ENCODE data around the gene LMTK2. TPM values are rescaled to one million over a fixed set of nuclear protein-coding genes. Genes with fewer than 3 reads are reported as not detected.

Gene LMTK2
- total and polyA plus RNA-seq, 3 donors from 2014 or later: 16.1 to 36.1 (median 35.5) TPM

DNA sequence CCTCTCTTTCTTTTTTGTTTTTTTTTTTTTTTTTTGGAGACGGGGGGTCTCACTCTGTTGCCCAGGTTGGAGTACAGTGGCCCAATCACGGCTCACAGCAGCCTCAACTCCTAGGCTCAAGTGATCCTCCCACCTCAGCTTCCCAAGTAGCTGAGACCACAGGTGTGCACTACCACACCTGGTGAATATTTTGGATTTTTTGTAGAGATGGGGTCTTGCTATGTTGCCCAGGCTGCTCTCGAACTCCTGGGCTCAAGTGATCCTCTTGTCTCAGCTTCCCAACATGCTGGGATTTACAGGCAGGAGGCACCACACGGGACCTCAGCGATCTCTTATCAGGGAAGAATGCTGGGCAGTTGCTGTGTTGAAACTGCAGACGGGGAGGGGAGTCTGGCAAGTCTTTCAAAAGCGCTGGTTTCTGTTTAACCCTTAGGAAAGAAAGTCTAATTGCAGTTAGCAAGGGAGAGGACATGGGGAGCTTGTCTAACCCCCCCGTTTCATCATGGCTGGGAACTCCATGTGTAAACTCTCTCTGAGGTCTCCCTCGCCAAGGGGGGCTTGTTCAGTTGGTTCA lies 39.6 kb upstream of the LMTK2 start:
- DNase-seq: no peak
- H3K4me3 ChIP-seq: no peak overlapping the region
- WGBS, 2 donors: 64 to 68% methylated on average over 7 to 9 of the region's 9 CpGs
- H3K27ac ChIP-seq: no peak overlapping the region
- TF ChIP-seq, protein P1, sequence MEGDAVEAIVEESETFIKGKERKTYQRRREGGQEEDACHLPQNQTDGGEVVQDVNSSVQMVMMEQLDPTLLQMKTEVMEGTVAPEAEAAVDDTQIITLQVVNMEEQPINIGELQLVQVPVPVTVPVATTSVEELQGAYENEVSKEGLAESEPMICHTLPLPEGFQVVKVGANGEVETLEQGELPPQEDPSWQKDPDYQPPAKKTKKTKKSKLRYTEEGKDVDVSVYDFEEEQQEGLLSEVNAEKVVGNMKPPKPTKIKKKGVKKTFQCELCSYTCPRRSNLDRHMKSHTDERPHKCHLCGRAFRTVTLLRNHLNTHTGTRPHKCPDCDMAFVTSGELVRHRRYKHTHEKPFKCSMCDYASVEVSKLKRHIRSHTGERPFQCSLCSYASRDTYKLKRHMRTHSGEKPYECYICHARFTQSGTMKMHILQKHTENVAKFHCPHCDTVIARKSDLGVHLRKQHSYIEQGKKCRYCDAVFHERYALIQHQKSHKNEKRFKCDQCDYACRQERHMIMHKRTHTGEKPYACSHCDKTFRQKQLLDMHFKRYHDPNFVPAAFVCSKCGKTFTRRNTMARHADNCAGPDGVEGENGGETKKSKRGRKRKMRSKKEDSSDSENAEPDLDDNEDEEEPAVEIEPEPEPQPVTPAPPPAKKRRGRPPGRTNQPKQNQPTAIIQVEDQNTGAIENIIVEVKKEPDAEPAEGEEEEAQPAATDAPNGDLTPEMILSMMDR (IDR thresholded peaks at IDR 0.05): no peak
- TF ChIP-seq POLR2A (IDR thresholded peaks at IDR 0.05): no peak
- no peaks in the 10 kb centered on the region for H3K36me3 ChIP-seq (ENCODE audit: low read depth, missing control alignments)
- intact Hi-C loops (cut with DNase I; ENCODE audit: low total_unique reads): no loop called here
- H3K4me1 ChIP-seq: no peaks in the 10 kb centered on the region
- H3K27me3 ChIP-seq: no peaks in the 10 kb centered on the region
- no peaks in the 10 kb centered on the region for H3K9me3 ChIP-seq

DNA sequence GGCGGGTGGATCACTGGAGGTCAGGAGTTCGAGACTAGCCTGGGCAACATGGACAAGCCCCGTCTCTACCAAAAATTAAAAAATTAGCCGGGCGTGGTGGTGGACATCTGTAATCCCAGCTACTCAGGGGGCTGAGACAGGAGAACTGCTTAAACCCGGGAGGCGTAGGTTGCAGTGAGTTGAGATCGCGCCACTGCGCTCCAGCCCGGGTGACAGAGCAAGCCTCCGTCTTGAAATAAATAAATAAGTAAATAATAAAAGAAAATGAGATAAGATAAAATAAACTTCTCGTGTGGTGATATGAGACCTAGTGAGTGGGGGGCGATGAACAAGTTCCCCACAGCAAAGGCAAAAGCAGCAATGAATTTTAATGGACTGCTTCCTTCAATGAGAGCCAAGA lies 33.6 kb upstream of the LMTK2 start:
- Histone ChIP-seq H3K36me3 (ENCODE audit: low read depth, missing control alignments) (no peaks in the 10 kb centered on the region), H3K4me1 (no peaks in the 10 kb centered on the region), H3K27ac (no peak overlapping the region), H3K9me3 (no peaks in the 10 kb centered on the region), H3K27me3 (no peaks in the 10 kb centered on the region), H3K4me3 (no peak overlapping the region)
- 90 to 91% methylated on average over 14 of the region's 14 CpGs for WGBS, 2 donors
- intact Hi-C loops (cut with DNase I; ENCODE audit: low total_unique reads): no loop called here
- DNase-seq: no peak
- TF ChIP-seq, protein P1 (IDR thresholded peaks at IDR 0.05): no peak
- TF ChIP-seq POLR2A (IDR thresholded peaks at IDR 0.05): no peak

DNA sequence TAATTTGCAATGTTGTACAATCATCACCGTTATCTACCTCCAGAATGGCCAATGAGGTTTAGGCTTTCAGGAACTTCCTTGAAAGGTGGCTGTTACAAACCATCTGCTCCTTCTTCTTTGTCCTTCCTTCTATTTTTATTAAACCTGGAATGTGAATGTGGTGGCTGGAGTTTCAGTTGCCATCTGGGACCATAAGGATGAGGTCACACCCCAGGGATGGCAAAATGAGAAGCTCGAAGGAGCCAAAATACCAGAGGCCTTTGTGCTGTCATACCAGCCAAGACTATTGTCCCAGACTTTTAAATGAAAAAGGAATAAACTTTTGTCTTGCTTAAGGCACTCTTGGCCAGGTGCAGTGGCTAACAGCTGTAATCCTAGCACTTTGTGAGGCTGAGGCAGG lies 30.9 kb upstream of the LMTK2 start:
- 84 to 90% methylated on average over 2 of the region's 2 CpGs for WGBS, 2 donors
- DNase-seq: no peak
- H3K4me3 ChIP-seq: no peak overlapping the region

DNA sequence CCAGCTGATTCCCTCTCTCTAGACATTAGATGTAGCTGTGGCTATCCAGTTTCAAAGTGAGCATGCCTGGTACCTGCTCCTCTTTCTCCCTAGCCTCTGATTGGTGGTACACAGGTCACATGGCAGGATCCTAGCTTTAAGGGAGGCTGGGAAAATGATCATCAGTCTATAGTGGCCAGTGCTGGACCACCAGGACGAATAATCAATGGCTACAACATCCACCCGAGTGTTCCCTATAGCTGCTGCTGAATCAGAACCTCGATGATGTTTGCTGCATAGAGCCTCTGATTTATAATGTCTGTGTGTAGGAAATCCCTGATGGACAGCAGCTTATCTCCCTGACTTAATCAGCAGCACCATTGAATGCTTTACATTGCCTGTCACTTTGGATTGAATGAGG lies 28.9 kb upstream of the LMTK2 start:
- Histone ChIP-seq H3K9me3 (no peaks in the 10 kb centered on the region), H3K27me3 (no peaks in the 10 kb centered on the region), H3K27ac (no peak overlapping the region), H3K4me1 (no peaks in the 10 kb centered on the region), H3K4me3 (no peak overlapping the region), H3K36me3 (ENCODE audit: low read depth, missing control alignments) (no peaks in the 10 kb centered on the region)
- intact Hi-C loops (cut with DNase I; ENCODE audit: low total_unique reads): no loop called here
- 90 to 100% methylated on average over 3 of the region's 3 CpGs for WGBS, 2 donors
- DNase-seq: no peak
- TF ChIP-seq, protein P1 (IDR thresholded peaks at IDR 0.05): no peak
- TF ChIP-seq POLR2A (IDR thresholded peaks at IDR 0.05): no peak

More for the DNA sequence above, 30.9 kb upstream of the LMTK2 start:
- H3K36me3 ChIP-seq (ENCODE audit: low read depth, missing control alignments): no peaks in the 10 kb centered on the region
- no peaks in the 10 kb centered on the region for H3K27me3 ChIP-seq
- H3K4me1 ChIP-seq: no peaks in the 10 kb centered on the region
- no peaks in the 10 kb centered on the region for H3K9me3 ChIP-seq
- TF ChIP-seq POLR2A (IDR thresholded peaks at IDR 0.05): no peak
- TF ChIP-seq, protein P1 (IDR thresholded peaks at IDR 0.05): no peak
- intact Hi-C loops (cut with DNase I; ENCODE audit: low total_unique reads): no loop called here
- H3K27ac ChIP-seq: no peak overlapping the region

DNA sequence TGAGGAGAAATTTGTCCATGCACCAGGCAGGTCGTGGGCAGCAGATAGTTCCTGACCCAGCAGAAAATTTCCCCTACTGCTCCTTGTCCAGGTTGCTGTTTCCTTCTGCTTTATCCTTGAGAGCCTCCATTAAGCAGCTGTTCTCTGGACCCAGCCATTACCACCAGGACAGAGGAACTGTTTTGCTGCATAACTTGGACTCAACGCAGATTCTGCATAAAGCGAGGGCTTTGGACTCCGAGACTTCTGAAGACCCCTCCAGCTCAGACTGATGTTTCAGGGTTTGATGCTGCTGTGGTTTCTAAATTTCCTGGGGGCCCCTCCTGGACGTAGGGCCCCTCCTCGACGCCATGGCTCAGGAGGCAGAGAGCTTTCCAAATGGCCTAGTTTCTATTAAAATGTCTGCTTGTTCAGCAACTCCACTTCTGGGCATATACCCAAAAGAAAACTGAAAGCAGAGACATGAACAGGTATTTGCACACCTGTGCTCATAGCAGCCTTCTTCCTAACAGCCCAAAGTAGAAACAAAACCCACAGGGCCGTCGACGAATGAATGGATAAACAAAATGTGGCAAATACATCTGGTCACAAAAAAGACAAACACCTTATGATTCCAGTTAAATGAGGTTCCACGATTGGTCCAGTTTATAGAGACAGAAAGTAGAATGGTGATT lies 28.3 kb upstream of the LMTK2 start:
- WGBS, 2 donors: 74 to 89% methylated on average over 11 of the region's 11 CpGs

More for the DNA sequence above, 28.3 kb upstream of the LMTK2 start:
- DNase-seq: no peak
- TF ChIP-seq POLR2A (IDR thresholded peaks at IDR 0.05): no peak
- TF ChIP-seq, protein P1 (IDR thresholded peaks at IDR 0.05): no peak
- Histone ChIP-seq H3K4me1 (no peaks in the 10 kb centered on the region), H3K27me3 (no peaks in the 10 kb centered on the region), H3K4me3 (no peak overlapping the region), H3K36me3 (ENCODE audit: low read depth, missing control alignments) (no peaks in the 10 kb centered on the region), H3K27ac (no peak overlapping the region), H3K9me3 (no peaks in the 10 kb centered on the region)
- intact Hi-C loops (cut with DNase I; ENCODE audit: low total_unique reads): no loop called here
